Activated CD4-positive, alpha-beta T cell treated with anti-CD3 and anti-CD28 coated beads, Interleukin-2, amount 10 ng/mL, durations not matched to agents 7 days and 5 days (primary cell): ENCODE data around the gene TRAF7. TPM values are rescaled to one million over a fixed set of nuclear protein-coding genes. Genes with fewer than 3 reads are reported as not detected.

Experiments used
- CTCF ChIA-PET: fragments of 350-600 bp; sonication (Branson Sonifier 250); formaldehyde crosslinking; loops from one replicate; lab custom pipeline; 2021; ENCODE audit warnings: antibody characterized with exemption; lab: Charles Lee
- POLR2A ChIA-PET: fragments of 350-600 bp; sonication (Branson Sonifier 250); formaldehyde crosslinking; loops from one replicate; lab custom pipeline; 2021; ENCODE audit warnings: antibody characterized with exemption; lab: Charles Lee
- DNase-seq: peaks from one replicate; pipeline ENCODE4 v3.0.0-alpha.2; 2020
- H3K27ac Mint-ChIP-seq: one replicate; pipeline ENCODE4 v1.8.0; 2021; ENCODE audit warnings: mild to moderate bottlenecking, moderate library complexity, mixed read lengths
- H3K27me3 Mint-ChIP-seq: one replicate; pipeline ENCODE4 v1.8.0; 2021; ENCODE audit warnings: mixed read lengths
- H3K36me3 Mint-ChIP-seq: one replicate; pipeline ENCODE4 v1.8.0; 2021; ENCODE audit warnings: low read depth, mixed read lengths
- H3K4me1 Mint-ChIP-seq: one replicate; pipeline ENCODE4 v1.8.0; 2021; ENCODE audit warnings: mixed read lengths
- H3K4me3 Mint-ChIP-seq: one replicate; pipeline ENCODE4 v1.8.0; 2021; ENCODE audit warnings: mild to moderate bottlenecking, moderate library complexity, mixed read lengths
- H3K9me3 Mint-ChIP-seq: one replicate; pipeline ENCODE4 v1.8.0; 2021; ENCODE audit warnings: mixed read lengths
- total RNA-seq, 2 experiments: library from RNA; stranded (reverse); gene quantifications; one replicate each; pipeline ENCODE4 v1.2.3, GENCODE V29; 2021

The TRAF7 gene
- total RNA-seq, 2 experiments from 2014 or later = 55.6 to 59.7 TPM

DNA sequence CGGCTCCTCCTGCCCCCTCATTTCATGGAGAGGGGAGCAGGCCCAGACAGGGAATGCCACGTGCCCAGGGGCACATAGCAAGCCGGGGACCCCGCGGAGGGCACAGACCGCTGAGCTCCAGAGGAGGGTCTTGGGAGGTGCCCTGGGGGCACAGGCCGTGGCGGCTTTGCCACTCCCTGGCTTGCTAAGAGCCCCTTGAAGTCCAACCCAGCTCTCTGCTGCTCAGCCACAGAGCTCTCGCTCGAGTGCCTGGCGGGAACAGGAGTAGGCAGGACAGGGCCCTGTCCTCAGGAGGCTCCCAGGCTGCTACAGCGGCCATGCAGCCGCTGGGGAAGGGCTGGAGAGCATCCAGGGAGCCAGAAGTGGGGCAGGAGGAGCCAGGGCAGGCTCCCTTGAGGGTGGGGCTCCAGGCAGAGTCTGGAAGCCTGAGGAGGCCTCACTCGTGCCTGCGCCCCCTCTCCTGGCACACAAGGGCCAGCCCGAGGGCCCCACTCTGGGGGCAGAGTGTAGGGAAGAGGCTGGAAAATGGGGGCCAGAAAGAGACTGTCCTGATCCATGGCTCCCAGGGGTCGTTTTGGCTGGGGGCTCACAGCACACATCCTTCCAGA is 11.6 kb upstream of the TRAF7 start:
- H3K27me3 Mint-ChIP-seq = no peaks in the 10 kb centered on the region
- no peaks in the 10 kb centered on the region for H3K36me3 Mint-ChIP-seq
- CTCF ChIA-PET = interaction anchor here (1.6 kb wide), 1 partner anchor 9 kb away, joined by 6 read pairs; no protein-coding TSS in a partner anchor
- H3K4me1 Mint-ChIP-seq = peaks cover 4% of the 10 kb centered on the region
- no peaks in the 10 kb centered on the region for H3K9me3 Mint-ChIP-seq
- no peak overlapping the region for H3K4me3 Mint-ChIP-seq
- DNase-seq = no peak
- no peak overlapping the region for H3K27ac Mint-ChIP-seq
- POLR2A ChIA-PET = no interaction called here

DNA sequence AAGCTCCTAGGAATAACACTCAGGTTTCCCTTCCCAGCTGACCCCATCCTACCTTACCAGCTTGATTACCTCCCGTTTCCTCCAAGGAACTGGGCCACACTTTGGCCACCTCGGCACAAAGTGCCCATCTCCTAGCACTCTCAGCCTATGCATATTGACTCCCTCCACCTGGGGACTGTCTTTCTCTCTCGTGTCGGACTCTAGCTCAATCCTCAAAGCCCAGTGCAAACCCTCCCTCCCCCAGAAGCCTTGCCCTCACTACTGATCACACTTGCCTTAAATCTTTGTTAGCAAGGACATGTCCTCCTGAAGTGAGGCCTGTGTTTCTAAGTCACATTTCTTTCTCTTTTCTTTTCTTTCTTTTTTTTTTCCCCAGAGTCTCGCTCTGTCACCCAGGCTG is 9.7 kb upstream of the TRAF7 start:
- Mint-ChIP-seq H3K9me3 (no peaks in the 10 kb centered on the region), H3K27me3 (no peaks in the 10 kb centered on the region), H3K4me3 (no peak overlapping the region), H3K27ac (no peak overlapping the region), H3K4me1 (peaks cover 9% of the 10 kb centered on the region), H3K36me3 (no peaks in the 10 kb centered on the region)
- DNase-seq = no peak
- ChIA-PET POLR2A (interaction anchor here (1.4 kb wide), 1 partner anchor 9 kb away, joined by 8 read pairs; the partner anchor contains the start of gene TRAF7), CTCF (interaction anchor here (1.4 to 2.7 kb wide), 2 partner anchors 123 to 129 kb away, joined by 4 to 13 read pairs; no protein-coding TSS in a partner anchor)

DNA sequence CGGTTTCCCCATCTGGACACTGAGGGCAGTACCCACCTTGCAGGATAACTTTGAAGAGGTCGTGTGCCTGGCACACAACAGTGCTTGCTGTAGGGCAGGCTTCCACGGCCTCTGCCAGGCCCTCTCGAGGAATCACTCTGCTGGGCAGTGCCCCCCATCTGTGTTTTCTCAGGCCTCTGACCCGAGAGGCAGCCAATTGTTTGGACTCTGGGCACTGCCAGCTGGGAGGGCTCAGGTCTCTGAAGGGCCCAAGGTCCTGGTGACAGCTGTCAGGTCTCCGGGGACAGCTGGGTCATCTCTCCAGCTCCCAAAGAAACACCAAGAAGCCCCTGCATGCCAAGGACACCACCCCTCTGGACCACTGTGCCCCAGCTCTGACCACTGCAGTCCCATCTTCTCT is 8.2 kb upstream of the TRAF7 start:
- peaks cover 17% of the 10 kb centered on the region for H3K4me1 Mint-ChIP-seq
- POLR2A ChIA-PET = no interaction called here
- H3K36me3 Mint-ChIP-seq = peaks cover 9% of the 10 kb centered on the region
- H3K27me3 Mint-ChIP-seq = no peaks in the 10 kb centered on the region
- H3K4me3 Mint-ChIP-seq = no peak overlapping the region
- no peak for DNase-seq
- no peak overlapping the region for H3K27ac Mint-ChIP-seq
- CTCF ChIA-PET = interaction anchor here (0.6 to 2.7 kb wide), 7 partner anchors 7 to 1404 kb away, joined by 3 to 13 read pairs (median 4); partner anchors contain the start of genes NTHL1, PKD1, TRAF7 and TSC2
- H3K9me3 Mint-ChIP-seq = no peaks in the 10 kb centered on the region

DNA sequence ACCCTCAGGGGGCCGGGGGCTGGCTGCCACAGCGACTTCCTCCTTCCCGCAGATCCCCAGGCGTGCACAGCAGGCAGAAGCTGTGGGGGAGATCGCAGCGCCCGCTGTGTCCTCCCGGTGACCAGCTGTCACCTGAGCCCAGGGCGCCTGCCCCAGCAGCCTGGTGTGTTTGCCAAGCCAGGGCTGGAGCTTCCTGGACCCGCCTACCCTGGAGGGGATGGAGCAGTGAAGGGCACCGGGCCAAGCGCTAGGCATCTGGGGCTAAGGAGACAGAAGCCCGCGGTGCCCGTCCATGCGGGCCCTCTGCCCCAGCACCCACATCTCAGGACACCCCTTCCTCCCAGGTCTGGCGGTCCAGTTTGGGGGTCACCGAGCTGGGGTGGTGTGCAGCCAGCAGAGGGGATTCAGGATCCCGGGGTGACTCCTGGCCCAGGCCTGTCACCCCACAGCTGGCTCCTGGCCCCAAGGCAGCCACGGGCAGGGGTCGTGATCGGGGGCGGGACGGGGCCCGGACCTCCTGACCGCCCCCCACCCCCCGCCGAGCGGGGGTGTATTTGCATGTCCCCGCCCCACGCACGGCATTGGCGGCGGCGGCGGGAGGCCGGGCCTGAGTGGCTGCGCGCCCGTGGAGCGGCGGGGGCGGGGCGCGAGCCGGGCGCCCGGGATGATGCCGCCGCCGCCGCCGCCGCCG is 7.5 kb upstream of the TRAF7 start, which contains the start of gene RAB26:
Gene RAB26, plus strand, starts transcription at position 645 of the 691 bp plus-strand sequence. CDS start 159 bp downstream, outside the sequence.
- no peaks in the 10 kb centered on the region for H3K9me3 Mint-ChIP-seq
- H3K27ac Mint-ChIP-seq = no peak within 1 kb of the TSS
- ChIA-PET POLR2A (no interaction called here), CTCF (interaction anchor here (1.0 to 2.7 kb wide), 2 partner anchors 12 to 125 kb away, joined by 3 to 13 read pairs; partner anchors contain the start of gene PKD1)
- DNase-seq = peak; percentile 54
- H3K36me3 Mint-ChIP-seq = peaks cover 9% of the 10 kb centered on the region
- peaks cover 17% of the 10 kb centered on the region for H3K4me1 Mint-ChIP-seq
- H3K27me3 Mint-ChIP-seq = no peaks in the 10 kb centered on the region
- peak within 1 kb of the TSS; percentile 7 for H3K4me3 Mint-ChIP-seq

DNA sequence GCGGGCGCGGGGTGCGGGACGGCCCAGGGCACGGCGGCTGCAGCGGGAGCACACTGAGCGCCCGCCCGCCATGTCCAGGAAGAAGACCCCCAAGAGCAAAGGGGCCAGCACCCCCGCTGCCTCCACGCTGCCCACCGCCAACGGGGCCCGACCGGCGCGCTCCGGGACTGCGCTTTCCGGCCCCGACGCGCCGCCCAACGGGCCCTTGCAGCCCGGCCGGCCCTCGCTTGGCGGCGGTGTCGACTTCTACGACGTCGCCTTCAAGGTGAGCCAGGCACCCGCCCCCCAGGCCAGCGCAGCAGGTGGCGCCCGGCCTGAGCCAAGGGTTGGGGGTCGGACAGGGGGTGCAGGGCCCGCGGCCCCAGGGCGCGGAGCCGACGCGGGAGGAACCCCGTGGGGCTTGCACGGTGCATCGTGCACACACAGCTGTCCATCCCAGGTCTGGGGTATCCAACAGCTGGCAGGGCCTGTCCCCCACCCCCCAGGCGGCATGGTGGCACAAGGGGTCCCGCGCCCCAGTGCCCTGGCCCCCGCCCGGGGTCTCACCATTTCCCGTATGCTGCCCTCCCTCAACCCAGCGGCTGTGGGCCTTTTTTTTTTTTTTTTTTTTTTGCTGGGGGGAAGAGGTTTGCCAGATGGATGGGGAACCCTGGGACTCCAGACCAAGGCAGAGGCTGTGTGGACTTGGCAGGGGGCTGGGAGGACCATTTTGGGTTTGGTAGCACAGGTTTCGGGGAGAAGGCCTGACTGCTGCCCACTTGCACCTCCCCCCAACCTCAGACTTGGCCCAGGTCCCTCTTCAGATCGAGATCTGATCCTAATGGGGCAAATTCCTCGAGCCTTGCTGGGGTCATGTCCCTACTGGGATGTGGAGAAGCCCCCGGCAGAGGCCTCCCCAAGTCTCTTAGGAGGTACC is 6.6 kb upstream of the TRAF7 start:
- H3K9me3 Mint-ChIP-seq = no peaks in the 10 kb centered on the region
- peaks cover 16% of the 10 kb centered on the region for H3K36me3 Mint-ChIP-seq
- CTCF ChIA-PET = no interaction called here
- no peak overlapping the region for H3K27ac Mint-ChIP-seq
- H3K27me3 Mint-ChIP-seq = no peaks in the 10 kb centered on the region
- peak; percentile 29 for DNase-seq
- peak overlapping the region; percentile 7 for H3K4me3 Mint-ChIP-seq
- peaks cover 25% of the 10 kb centered on the region for H3K4me1 Mint-ChIP-seq
- POLR2A ChIA-PET = no interaction called here

DNA sequence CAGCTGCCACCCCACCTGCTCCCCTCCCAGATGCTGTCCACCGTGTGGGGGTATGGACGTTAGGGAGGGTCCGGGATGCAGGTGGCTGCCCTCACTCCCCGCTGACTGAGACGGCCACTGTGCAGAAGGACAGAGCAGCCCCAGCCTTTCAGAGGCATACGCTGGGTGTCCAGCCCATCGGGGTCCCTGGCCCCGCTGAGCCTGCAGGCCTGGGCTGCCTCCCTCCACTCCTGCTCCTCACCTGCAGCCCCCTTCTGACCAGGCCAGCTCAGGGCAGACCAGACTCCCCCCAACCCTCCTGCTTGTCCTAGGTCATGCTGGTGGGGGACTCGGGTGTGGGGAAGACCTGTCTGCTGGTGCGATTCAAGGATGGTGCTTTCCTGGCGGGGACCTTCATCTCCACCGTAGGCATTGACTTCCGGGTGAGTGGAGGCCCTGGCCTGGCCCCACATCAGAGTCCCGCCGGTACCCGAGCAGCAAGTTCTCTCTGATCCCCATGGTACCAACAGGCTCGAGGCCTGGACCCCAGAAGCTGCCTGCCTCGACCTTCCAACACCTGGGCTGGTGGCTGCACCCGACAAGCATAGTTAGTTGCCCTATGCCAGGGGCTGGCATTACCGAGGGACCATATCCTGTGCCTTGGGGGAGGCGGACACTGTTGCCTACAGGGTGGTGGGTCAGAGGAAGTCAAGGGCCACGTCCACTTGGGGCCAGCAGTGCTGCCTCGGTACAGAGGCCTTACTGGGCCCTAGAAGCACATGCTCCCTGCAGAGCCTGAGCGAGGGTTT is 5.8 kb upstream of the TRAF7 start:
- Mint-ChIP-seq H3K9me3 (no peaks in the 10 kb centered on the region), H3K27me3 (no peaks in the 10 kb centered on the region), H3K4me3 (peak overlapping the region; percentile 16), H3K27ac (no peak overlapping the region), H3K4me1 (peaks cover 29% of the 10 kb centered on the region), H3K36me3 (peaks cover 23% of the 10 kb centered on the region)
- no peak for DNase-seq
- ChIA-PET CTCF (interaction anchor here (2.1 to 4.3 kb wide), 2 partner anchors 9 to 146 kb away, joined by 9 to 36 read pairs; no protein-coding TSS in a partner anchor), POLR2A (no interaction called here)

DNA sequence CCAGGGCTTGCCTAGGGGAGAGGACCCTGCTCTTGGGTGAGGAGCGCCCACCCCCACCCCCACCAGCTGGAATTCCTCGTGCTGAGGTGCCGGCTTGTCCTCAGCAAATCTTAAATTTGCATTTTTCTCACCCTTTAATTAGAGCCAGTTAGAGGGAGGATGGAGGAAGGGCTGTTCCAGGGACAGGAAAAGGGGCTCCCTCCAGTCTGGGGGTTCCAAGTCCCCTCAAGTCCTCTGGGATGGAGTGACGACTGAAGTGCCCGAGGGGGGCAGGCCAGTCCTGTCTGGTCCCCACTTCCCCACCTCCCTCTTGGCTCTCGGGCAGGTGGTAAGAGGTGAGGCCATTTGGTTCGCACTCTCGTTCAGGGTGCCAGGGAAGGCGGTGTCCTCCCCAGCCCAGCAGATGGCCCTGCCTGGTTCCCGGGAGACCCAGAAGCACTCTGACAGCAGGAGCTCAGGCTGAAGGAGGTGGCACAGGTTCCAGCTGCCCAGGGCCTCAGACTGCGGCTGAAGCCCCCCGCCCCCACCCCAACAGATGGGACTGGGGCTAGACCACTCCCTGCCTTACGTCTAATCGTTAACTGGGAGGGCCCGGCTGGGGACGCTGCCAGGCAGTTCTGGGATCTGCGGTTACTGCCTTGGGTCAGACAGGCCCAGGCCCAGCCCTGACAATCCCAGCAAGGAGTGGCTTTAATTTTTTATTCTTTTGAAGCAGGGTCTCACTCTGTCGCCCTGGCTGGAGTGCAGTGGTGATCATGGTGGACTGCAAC is 5.0 kb upstream of the TRAF7 start:
- Mint-ChIP-seq H3K27ac (no peak overlapping the region), H3K4me1 (peaks cover 29% of the 10 kb centered on the region), H3K4me3 (no peak overlapping the region)

DNA sequence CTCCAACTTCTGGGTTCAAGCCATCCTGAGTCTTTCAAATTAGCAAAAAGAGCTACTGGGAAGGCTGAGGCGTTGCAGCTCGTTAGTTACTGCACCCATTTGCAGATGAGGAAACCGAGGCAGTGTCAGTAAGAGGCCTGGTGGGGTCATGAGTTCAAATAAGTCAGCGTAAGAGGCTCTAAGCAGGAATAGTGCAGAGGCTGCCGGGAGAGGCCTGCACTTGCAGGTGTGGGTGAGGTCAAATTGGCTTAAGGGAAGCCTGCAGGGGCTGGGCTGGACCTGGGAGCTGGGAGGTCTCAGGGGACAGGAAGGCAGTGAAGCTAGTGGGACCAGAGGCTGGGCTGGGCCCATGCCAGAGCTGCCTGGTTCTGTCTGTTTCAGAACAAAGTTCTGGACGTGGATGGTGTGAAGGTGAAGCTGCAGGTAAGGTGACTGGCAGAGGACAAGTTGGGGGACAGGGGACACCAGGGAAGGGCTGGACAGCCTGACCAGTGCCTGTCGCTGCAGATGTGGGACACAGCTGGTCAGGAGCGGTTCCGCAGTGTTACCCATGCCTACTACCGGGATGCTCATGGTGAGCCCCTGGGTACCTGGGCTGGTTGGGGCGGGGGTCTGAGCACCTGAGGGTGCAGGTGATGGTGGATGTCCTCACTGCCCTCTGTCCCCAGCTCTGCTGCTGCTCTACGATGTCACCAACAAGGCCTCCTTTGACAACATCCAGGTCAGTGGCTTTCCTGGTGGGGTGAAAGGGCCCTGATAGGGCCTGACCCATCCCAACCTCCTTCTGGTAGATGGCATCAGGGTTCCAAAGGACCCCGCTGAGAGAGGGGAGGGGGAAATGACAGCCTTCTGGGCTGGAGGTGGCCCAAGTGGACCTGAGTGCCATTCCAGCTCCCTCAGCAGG is 4.1 kb upstream of the TRAF7 start:
- H3K9me3 Mint-ChIP-seq = no peaks in the 10 kb centered on the region
- no peaks in the 10 kb centered on the region for H3K27me3 Mint-ChIP-seq

More for the DNA sequence above, 5.0 kb upstream of the TRAF7 start:
- H3K36me3 Mint-ChIP-seq = peaks cover 23% of the 10 kb centered on the region
- POLR2A ChIA-PET = no interaction called here
- no peaks in the 10 kb centered on the region for H3K27me3 Mint-ChIP-seq
- H3K9me3 Mint-ChIP-seq = no peaks in the 10 kb centered on the region
- CTCF ChIA-PET = interaction anchor here (2.1 to 4.3 kb wide), 2 partner anchors 10 to 147 kb away, joined by 9 to 36 read pairs; no protein-coding TSS in a partner anchor
- DNase-seq = no peak

DNA sequence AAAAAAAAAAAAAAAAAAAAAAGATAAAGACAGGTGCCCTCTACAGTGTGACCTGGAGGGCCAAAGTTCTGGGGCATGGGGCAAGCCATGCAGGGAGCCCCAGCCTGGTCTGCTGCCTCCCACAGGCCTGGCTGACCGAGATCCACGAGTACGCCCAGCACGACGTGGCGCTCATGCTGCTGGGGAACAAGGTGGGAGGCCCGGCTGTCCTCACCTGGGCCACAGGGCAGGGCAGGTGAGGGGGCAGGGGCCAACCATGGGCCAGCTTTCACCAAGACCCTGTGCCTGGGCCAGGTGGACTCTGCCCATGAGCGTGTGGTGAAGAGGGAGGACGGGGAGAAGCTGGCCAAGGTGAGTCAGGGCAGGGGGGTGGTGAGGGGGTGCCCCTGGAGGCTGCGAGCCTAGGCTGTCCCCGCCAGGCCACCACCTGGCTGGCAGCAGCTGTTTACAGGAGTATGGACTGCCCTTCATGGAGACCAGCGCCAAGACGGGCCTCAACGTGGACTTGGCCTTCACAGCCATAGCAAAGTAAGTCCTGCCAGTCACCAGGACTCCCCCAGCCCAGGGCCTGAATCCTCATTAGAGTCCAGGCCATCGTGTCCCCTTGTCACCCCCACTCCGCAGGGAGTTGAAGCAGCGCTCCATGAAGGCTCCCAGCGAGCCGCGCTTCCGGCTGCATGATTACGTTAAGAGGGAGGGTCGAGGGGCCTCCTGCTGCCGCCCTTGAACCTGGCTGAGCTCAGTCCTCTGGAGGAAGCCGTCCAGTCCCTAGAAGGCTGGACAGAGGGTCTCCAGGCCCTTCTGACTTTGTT is 2.7 kb upstream of the TRAF7 start:
- H3K27ac Mint-ChIP-seq = peak overlapping the region; percentile 76
- peaks cover 23% of the 10 kb centered on the region for H3K36me3 Mint-ChIP-seq
- peak overlapping the region; percentile 92 for H3K4me3 Mint-ChIP-seq
- no peaks in the 10 kb centered on the region for H3K27me3 Mint-ChIP-seq
- DNase-seq = no peak
- ChIA-PET CTCF (interaction anchor here (0.7 to 4.3 kb wide), 9 partner anchors 9 to 149 kb away, joined by 3 to 36 read pairs (median 4); partner anchors contain the start of gene NPW), POLR2A (interaction anchor here (1.0 kb wide), 1 partner anchor 159 kb away, joined by 3 read pairs; no protein-coding TSS in a partner anchor)
- H3K4me1 Mint-ChIP-seq = peaks cover 43% of the 10 kb centered on the region
- H3K9me3 Mint-ChIP-seq = no peaks in the 10 kb centered on the region

More for the DNA sequence above, 4.1 kb upstream of the TRAF7 start:
- peak overlapping the region; percentile 30 for H3K4me3 Mint-ChIP-seq
- DNase-seq = no peak
- H3K27ac Mint-ChIP-seq = no peak overlapping the region
- ChIA-PET CTCF (interaction anchor here (0.8 to 4.3 kb wide), 4 partner anchors 11 to 148 kb away, joined by 3 to 36 read pairs (median 6); no protein-coding TSS in a partner anchor), POLR2A (no interaction called here)
- H3K4me1 Mint-ChIP-seq = peaks cover 33% of the 10 kb centered on the region
- H3K36me3 Mint-ChIP-seq = peaks cover 23% of the 10 kb centered on the region
